ENCODE results near the gene MAPKAP1. TPM values are rescaled to one million over a fixed set of nuclear protein-coding genes. Genes with fewer than 3 reads are reported as not detected.
A peak's percentile ranks its signal among the peaks of the same experiment; 100 is the strongest.

Gene MAPKAP1
- polyA plus RNA-seq, 3 donors = 39.9 to 57.5 (median 44.1) TPM

DNA sequence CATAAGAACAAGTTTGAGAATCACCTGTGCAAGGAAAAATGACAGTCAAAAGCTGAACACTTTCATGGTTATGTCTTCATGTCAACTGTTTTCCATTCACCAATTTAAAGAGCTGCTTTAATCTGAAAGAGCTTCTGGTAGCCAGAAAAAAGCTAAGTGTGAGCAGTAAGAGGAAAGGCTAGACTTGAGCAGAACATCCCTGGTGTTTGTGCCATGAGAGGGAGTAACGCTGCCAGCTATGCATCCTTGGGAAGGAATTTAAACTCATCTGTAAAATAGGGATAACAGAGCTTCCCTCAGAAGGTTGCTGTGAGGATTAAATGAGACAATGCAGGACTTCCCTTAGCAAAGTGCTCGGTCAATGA is 193.7 kb downstream of the MAPKAP1 start:
- no peak overlapping the region for H3K27ac ChIP-seq (ENCODE audit: low read depth in 1 of 2, low read length in 2 of 2)
- Mint-ChIP-seq H3K4me1 (peaks cover 2% of the 10 kb centered on the region), H3K27ac (peak overlapping the region in 1 of 7 donors; percentile 12), H3K9me3 (no peaks in the 10 kb centered on the region), H3K27me3 (ENCODE audit: low read depth in 3 of 3) (peaks cover 0 to 2% (median 0%) of the 10 kb centered on the region in 3 donors), H3K4me3 (no peak overlapping the region), H3K36me3 (peaks cover 11 to 16% of the 10 kb centered on the region in 2 donors)
- H3K27me3 ChIP-seq (ENCODE audit: control insufficient read depth in 2 of 2, insufficient read depth in 2 of 2, low read length in 2 of 2) = no peaks in the 10 kb centered on the region
- no peaks in the 10 kb centered on the region for H4K20me1 ChIP-seq (ENCODE audit: insufficient read depth, low read length)
- H3K9me3 ChIP-seq (replicated peaks in 1 of 2; ENCODE audit: control insufficient read depth in 1 of 2, insufficient read depth in 1 of 2, low read length in 2 of 2) = no peaks in the 10 kb centered on the region
- no peak overlapping the region for H3K4me2 ChIP-seq (replicated peaks; ENCODE audit: extremely low read depth, low read length, poor library complexity, severe bottlenecking)
- H2AFZ ChIP-seq (ENCODE audit: insufficient read depth, low read depth, low read length, poor library complexity, severe bottlenecking) = no peak overlapping the region
- H3K36me3 ChIP-seq (replicated peaks in 1 of 2; ENCODE audit: control insufficient read depth in 1 of 2, insufficient read depth in 2 of 2, low read length in 2 of 2) = peaks cover 0 to 17% of the 10 kb centered on the region in 2 donors
- no peak overlapping the region for H3K9ac ChIP-seq (ENCODE audit: insufficient read depth, low read length, poor library complexity, severe bottlenecking)
- H3K4me1 ChIP-seq (ENCODE audit: control insufficient read depth in 1 of 2, insufficient read depth in 2 of 2, low read length in 2 of 2) = no peaks in the 10 kb centered on the region
- H3K4me3 ChIP-seq (replicated peaks in 1 of 3; ENCODE audit: low read depth in 2 of 3, low read length in 3 of 3) = no peak overlapping the region
- DNase-seq = no peak
- H3K79me2 ChIP-seq (ENCODE audit: insufficient read depth, low read length) = no peaks in the 10 kb centered on the region
- intact Hi-C loops (cut with micrococcal nuclease) = no loop called here
- no CpG with 5 or more reads among the region's 2 CpGs for WGBS (ENCODE audit: insufficient coverage)
- TF ChIP-seq, protein P1, sequence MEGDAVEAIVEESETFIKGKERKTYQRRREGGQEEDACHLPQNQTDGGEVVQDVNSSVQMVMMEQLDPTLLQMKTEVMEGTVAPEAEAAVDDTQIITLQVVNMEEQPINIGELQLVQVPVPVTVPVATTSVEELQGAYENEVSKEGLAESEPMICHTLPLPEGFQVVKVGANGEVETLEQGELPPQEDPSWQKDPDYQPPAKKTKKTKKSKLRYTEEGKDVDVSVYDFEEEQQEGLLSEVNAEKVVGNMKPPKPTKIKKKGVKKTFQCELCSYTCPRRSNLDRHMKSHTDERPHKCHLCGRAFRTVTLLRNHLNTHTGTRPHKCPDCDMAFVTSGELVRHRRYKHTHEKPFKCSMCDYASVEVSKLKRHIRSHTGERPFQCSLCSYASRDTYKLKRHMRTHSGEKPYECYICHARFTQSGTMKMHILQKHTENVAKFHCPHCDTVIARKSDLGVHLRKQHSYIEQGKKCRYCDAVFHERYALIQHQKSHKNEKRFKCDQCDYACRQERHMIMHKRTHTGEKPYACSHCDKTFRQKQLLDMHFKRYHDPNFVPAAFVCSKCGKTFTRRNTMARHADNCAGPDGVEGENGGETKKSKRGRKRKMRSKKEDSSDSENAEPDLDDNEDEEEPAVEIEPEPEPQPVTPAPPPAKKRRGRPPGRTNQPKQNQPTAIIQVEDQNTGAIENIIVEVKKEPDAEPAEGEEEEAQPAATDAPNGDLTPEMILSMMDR (IDR thresholded peaks at IDR 0.05) = no peak

GRCh38 chr9:125511789-125512660 is 195.0 kb downstream of the MAPKAP1 start:
- peaks cover 7 to 12% of the 10 kb centered on the region in 2 donors for H3K36me3 Mint-ChIP-seq
- no peaks in the 10 kb centered on the region for H3K79me2 ChIP-seq (ENCODE audit: insufficient read depth, low read length)
- H3K9me3 Mint-ChIP-seq = no peaks in the 10 kb centered on the region
- peaks cover 2% of the 10 kb centered on the region for H3K4me1 Mint-ChIP-seq
- no peak overlapping the region for H3K9ac ChIP-seq (ENCODE audit: insufficient read depth, low read length, poor library complexity, severe bottlenecking)
- no peak overlapping the region for H3K4me2 ChIP-seq (replicated peaks; ENCODE audit: extremely low read depth, low read length, poor library complexity, severe bottlenecking)
- no peak overlapping the region for H3K4me3 Mint-ChIP-seq
- peaks cover 0 to 15% of the 10 kb centered on the region in 2 donors for H3K36me3 ChIP-seq (replicated peaks in 1 of 2; ENCODE audit: control insufficient read depth in 1 of 2, insufficient read depth in 2 of 2, low read length in 2 of 2)
- no peaks in the 10 kb centered on the region for H3K27me3 ChIP-seq (ENCODE audit: control insufficient read depth in 2 of 2, insufficient read depth in 2 of 2, low read length in 2 of 2)
- peak overlapping the region in 1 of 7 donors; percentile 30 for H3K27ac Mint-ChIP-seq
- DNase-seq = no peak
- TF ChIP-seq, protein P1 (IDR thresholded peaks at IDR 0.05) = no peak
- H3K27ac ChIP-seq (ENCODE audit: low read depth in 1 of 2, low read length in 2 of 2) = no peak overlapping the region
- no peak overlapping the region for H3K4me3 ChIP-seq (replicated peaks in 1 of 3; ENCODE audit: low read depth in 2 of 3, low read length in 3 of 3)
- peaks cover 0 to 2% (median 0%) of the 10 kb centered on the region in 3 donors for H3K27me3 Mint-ChIP-seq (ENCODE audit: low read depth in 3 of 3)
- no peaks in the 10 kb centered on the region for H3K9me3 ChIP-seq (replicated peaks in 1 of 2; ENCODE audit: control insufficient read depth in 1 of 2, insufficient read depth in 1 of 2, low read length in 2 of 2)
- intact Hi-C loops (cut with micrococcal nuclease) = no loop called here
- H3K4me1 ChIP-seq (ENCODE audit: control insufficient read depth in 1 of 2, insufficient read depth in 2 of 2, low read length in 2 of 2) = no peaks in the 10 kb centered on the region
- no peak overlapping the region for H2AFZ ChIP-seq (ENCODE audit: insufficient read depth, low read depth, low read length, poor library complexity, severe bottlenecking)
- H4K20me1 ChIP-seq (ENCODE audit: insufficient read depth, low read length) = no peaks in the 10 kb centered on the region
- 98% methylated on average over 6 of the region's 18 CpGs for WGBS (ENCODE audit: insufficient coverage)
